Common myeloid progenitor, CD34-positive (primary cell): Measurements from ENCODE around the gene SLC43A2.

Experiments
- CTCF ChIA-PET: fragments of 350-600 bp; sonication (Branson Sonifier 250); formaldehyde crosslinking; loops from one replicate; lab custom pipeline; 2021; ENCODE audit warnings: antibody characterized with exemption; lab: Charles Lee
- POLR2A ChIA-PET: fragments of 350-600 bp; sonication (Branson Sonifier 250); formaldehyde crosslinking; loops from one replicate; lab custom pipeline; 2021; ENCODE audit warnings: antibody characterized with exemption; lab: Charles Lee
- DNase-seq, 3 donors: peaks; one replicate each; pipeline versions ENCODE4 v3.0.0 to v3.0.0-alpha.2; 2013
- H3K27ac ChIP-seq, 2 experiments: 1 replicate in 1 of 2; 2 replicates in 1 of 2; pipeline ENCODE4 v1.7.0; 2013; ENCODE audit warnings: inconsistent platforms in 2 of 2, low read length in 2 of 2, mild to moderate bottlenecking in 2 of 2, low read depth in 1 of 2, moderate library complexity in 1 of 2; ENCODE audit not compliant: severe bottlenecking in 2 of 2, insufficient read depth in 1 of 2, poor library complexity in 1 of 2
- H3K27me3 ChIP-seq, 5 experiments: replicated peaks in 2 of 5; 1 replicate in 3 of 5; 2 replicates in 2 of 5; pipeline versions ENCODE4 v1.6.1 to v1.7.0; 2013; ENCODE audit warnings: low read length in 4 of 5, mild to moderate bottlenecking in 2 of 5, moderate library complexity in 2 of 5, inconsistent platforms in 1 of 5; ENCODE audit not compliant: insufficient read depth in 5 of 5, control insufficient read depth in 4 of 5
- H3K36me3 ChIP-seq, 4 experiments: 1 replicate in 2 of 4; 2 replicates in 2 of 4; pipeline versions ENCODE4 v1.6.1 to v1.7.0; 2013; ENCODE audit warnings: low read length in 3 of 4, control low read depth in 1 of 4, mild to moderate bottlenecking in 1 of 4; ENCODE audit not compliant: control insufficient read depth in 4 of 4, insufficient read depth in 4 of 4
- H3K4me1 ChIP-seq, 4 experiments: 1 replicate in 3 of 4; 2 replicates in 1 of 4; pipeline versions ENCODE4 v1.6.1 to v1.7.1; 2013; ENCODE audit warnings: low read length in 3 of 4, mild to moderate bottlenecking in 3 of 4, control low read depth in 1 of 4, inconsistent platforms in 1 of 4, moderate library complexity in 1 of 4; ENCODE audit not compliant: control insufficient read depth in 4 of 4, insufficient read depth in 4 of 4; ENCODE audit errors: control extremely low read depth in 1 of 4
- H3K4me3 ChIP-seq, 7 experiments: 1 replicate in 4 of 7; 2 replicates in 3 of 7; pipeline versions ENCODE4 v1.5.1 to v1.7.0; 2013; ENCODE audit warnings: mild to moderate bottlenecking in 7 of 7, low read length in 6 of 7, moderate library complexity in 6 of 7, inconsistent platforms in 2 of 7, low read depth in 2 of 7, control low read depth in 1 of 7; ENCODE audit not compliant: insufficient read depth in 4 of 7, control insufficient read depth in 1 of 7; ENCODE audit errors: extremely low read depth in 1 of 7
- H3K9me3 ChIP-seq, 5 experiments: 1 replicate in 4 of 5; 2 replicates in 1 of 5; pipeline versions ENCODE4 v1.6.1 to v1.7.1; 2013; ENCODE audit warnings: low read length in 4 of 5, mild to moderate bottlenecking in 2 of 5, inconsistent platforms in 1 of 5, low read depth in 1 of 5, moderate library complexity in 1 of 5; ENCODE audit not compliant: control insufficient read depth in 4 of 5, insufficient read depth in 2 of 5; ENCODE audit errors: control extremely low read depth in 1 of 5
- WGBS: methylation state at CpG from one replicate; pipeline ENCODE4 v1.1.5; 2013; ENCODE audit not compliant: insufficient coverage; 5-methylcytosine and 5-hydroxymethylcytosine counted together

SLC43A2 gene

GRCh38 chr17:1584167-1584566, 44.5 kb downstream of the SLC43A2 start:
- Histone ChIP-seq H3K4me3 (no peak overlapping the region), H3K27me3 (no peaks in the 10 kb centered on the region), H3K9me3 (no peaks in the 10 kb centered on the region), H3K36me3 (peaks cover 0 to 33% (median 4%) of the 10 kb centered on the region in 4 experiments), H3K27ac (no peak overlapping the region), H3K4me1 (peaks cover 0 to 18% (median 15%) of the 10 kb centered on the region in 4 experiments)
- WGBS, result 96% methylated on average over 14 of the region's 14 CpGs
- POLR2A ChIA-PET, result no interaction called here
- no peak for DNase-seq
- CTCF ChIA-PET, result interaction anchor here (2.1 kb wide), 1 partner anchor 10 kb away, joined by 7 read pairs; no protein-coding TSS in a partner anchor

- CTCF ChIA-PET, result interaction anchor here (1.8 to 2.1 kb wide), 2 partner anchors 9 to 46 kb away, joined by 5 to 7 read pairs; no protein-coding TSS in a partner anchor
- Histone ChIP-seq H3K27me3 (no peaks in the 10 kb centered on the region), H3K27ac (no peak overlapping the region), H3K9me3 (no peaks in the 10 kb centered on the region), H3K4me3 (no peak overlapping the region), H3K36me3 (peaks cover 0 to 28% (median 4%) of the 10 kb centered on the region in 4 experiments), H3K4me1 (peaks cover 0 to 12% (median 9%) of the 10 kb centered on the region in 4 experiments)
- DNase-seq, result peak in 2 of 3 donors; percentile 77 to 85
- WGBS, result 24% methylated on average over 6 of the region's 6 CpGs
- POLR2A ChIA-PET, result no interaction called here
Measured at GRCh38 chr17:1583556-1583955, 45.1 kb downstream of the SLC43A2 start.

- no peaks in the 10 kb centered on the region for H3K27me3 ChIP-seq
- peaks cover 0 to 22% (median 20%) of the 10 kb centered on the region in 4 experiments for H3K4me1 ChIP-seq
- POLR2A ChIA-PET, result interaction anchor here (0.6 kb wide), 1 partner anchor 240 kb away, joined by 3 read pairs; no protein-coding TSS in a partner anchor
- peaks cover 0 to 28% (median 4%) of the 10 kb centered on the region in 4 experiments for H3K36me3 ChIP-seq
- no peak overlapping the region for H3K4me3 ChIP-seq
- WGBS, result 97% methylated on average over 10 of the region's 10 CpGs
- no peak overlapping the region for H3K27ac ChIP-seq
- no peaks in the 10 kb centered on the region for H3K9me3 ChIP-seq
- CTCF ChIA-PET, result interaction anchor here (1.1 to 2.1 kb wide), 3 partner anchors 8 to 47 kb away, joined by 5 to 7 read pairs (median 7); no protein-coding TSS in a partner anchor
- DNase-seq, result no peak
Measured at GRCh38 chr17:1582374-1582773, 46.3 kb downstream of the SLC43A2 start.

GRCh38 chr17:1580979-1581676, 47.5 kb downstream of the SLC43A2 start:
- no peak for DNase-seq
- Histone ChIP-seq H3K4me3 (no peak overlapping the region), H3K4me1 (peaks cover 0 to 35% (median 31%) of the 10 kb centered on the region in 4 experiments), H3K27me3 (no peaks in the 10 kb centered on the region), H3K27ac (no peak overlapping the region), H3K9me3 (no peaks in the 10 kb centered on the region), H3K36me3 (peaks cover 0 to 20% (median 4%) of the 10 kb centered on the region in 4 experiments)
- ChIA-PET CTCF (no interaction called here), POLR2A (no interaction called here)
- 91% methylated on average over 13 of the region's 19 CpGs for WGBS

DNA sequence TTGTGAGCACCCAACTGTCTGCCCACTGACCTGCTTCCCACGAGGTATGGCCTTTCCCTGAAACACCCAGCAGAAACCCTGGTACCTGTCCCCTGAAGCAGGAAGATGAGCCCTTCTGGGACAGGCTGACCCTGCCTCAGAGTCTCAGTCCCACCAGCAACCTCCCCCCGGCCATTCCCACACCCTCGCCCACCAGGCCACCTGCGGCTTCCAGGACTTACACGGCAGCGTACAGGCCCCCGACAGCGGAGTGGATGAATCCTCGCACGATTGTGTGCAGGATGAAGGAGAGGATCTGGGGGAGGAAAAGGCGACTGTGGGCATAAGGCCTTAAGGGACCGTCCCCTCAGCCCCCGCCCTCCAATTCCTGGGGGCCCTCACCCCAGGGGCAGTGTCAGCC, 50.6 kb downstream of the SLC43A2 start:
- POLR2A ChIA-PET, result interaction anchor here (0.7 to 1.9 kb wide), 6 partner anchors 12 to 52 kb away, joined by 3 to 17 read pairs (median 6); partner anchors contain the start of gene SLC43A2
- no peak for DNase-seq
- no peaks in the 10 kb centered on the region for H3K27me3 ChIP-seq
- peak overlapping the region in 1 of 2 experiments; percentile 40 for H3K27ac ChIP-seq
- H3K4me3 ChIP-seq, result no peak overlapping the region
- H3K4me1 ChIP-seq, result peaks cover 0 to 47% (median 44%) of the 10 kb centered on the region in 4 experiments
- CTCF ChIA-PET, result interaction anchor here (0.9 to 11.4 kb wide), 6 partner anchors 9 to 69 kb away, joined by 4 to 225 read pairs (median 12); partner anchors contain the start of genes PITPNA, SCARF1 and SLC43A2
- H3K36me3 ChIP-seq, result peaks cover 0 to 10% (median 3%) of the 10 kb centered on the region in 4 experiments
- H3K9me3 ChIP-seq, result no peaks in the 10 kb centered on the region
- 96% methylated on average over 9 of the region's 13 CpGs for WGBS

GRCh38 chr17:1577583-1578013, 51.0 kb downstream of the SLC43A2 start:
- H3K36me3 ChIP-seq, result peaks cover 0 to 9% (median 2%) of the 10 kb centered on the region in 4 experiments
- no peaks in the 10 kb centered on the region for H3K27me3 ChIP-seq
- H3K9me3 ChIP-seq, result no peaks in the 10 kb centered on the region
- H3K27ac ChIP-seq, result peak overlapping the region; percentile 40 to 46
- H3K4me1 ChIP-seq, result peaks cover 0 to 47% (median 44%) of the 10 kb centered on the region in 4 experiments
- ChIA-PET POLR2A (interaction anchor here (0.6 to 1.9 kb wide), 7 partner anchors 13 to 107 kb away, joined by 3 to 17 read pairs (median 6); partner anchors contain the start of gene SLC43A2), CTCF (interaction anchor here (0.6 to 11.4 kb wide), 12 partner anchors 8 to 269 kb away, joined by 3 to 225 read pairs (median 4); partner anchors contain the start of genes PITPNA, SCARF1 and SLC43A2)
- H3K4me3 ChIP-seq, result peak overlapping the region in 4 of 7 experiments; percentile 20 to 49 (median 37)
- 24% methylated on average over 5 of the region's 6 CpGs for WGBS
- peak in 2 of 3 donors; percentile 67 to 78 for DNase-seq
